Epithelial cell of esophagus (primary cell): ENCODE measurements around the gene THSD7B.

Experiments used
- DNase-seq: peaks from one replicate; pipeline ENCODE4 v3.0.0; 2010; ENCODE audit warnings: low read depth
- H3K4me3 ChIP-seq: 2 replicates; pipeline ENCODE4 v1.5.1; 2011; ENCODE audit warnings: mild to moderate bottlenecking, low read length, control low read depth
- CTCF ChIP-seq: IDR thresholded peaks from 2 replicates; pipeline ENCODE4 v1.5.1; 2011; ENCODE audit warnings: low read depth, mild to moderate bottlenecking, low read length, control low read depth, inconsistent platforms; ENCODE audit not compliant: insufficient read depth; ENCODE audit errors: missing control alignments

Gene THSD7B

DNA sequence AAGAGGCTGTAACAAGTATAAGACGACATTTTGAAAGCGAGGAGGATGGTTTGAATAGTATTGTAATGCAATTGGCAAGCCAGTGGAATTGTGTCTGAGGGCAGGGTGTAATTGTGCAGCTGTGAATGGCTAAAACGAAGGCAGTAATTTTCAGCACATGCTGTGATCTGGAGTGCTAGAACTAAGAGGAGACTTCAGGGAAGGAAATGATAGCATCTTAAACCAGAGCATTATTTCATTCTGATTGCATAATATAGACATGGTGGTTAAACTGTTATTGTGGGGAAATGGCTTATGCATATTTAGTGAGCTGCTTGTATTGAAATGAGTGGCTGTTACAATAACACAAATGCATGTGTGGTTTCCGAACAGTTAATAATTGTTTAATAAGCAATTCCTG, 36.3 kb downstream of the THSD7B start:
- TF ChIP-seq CTCF, result no peak
- no peak for DNase-seq
- no peak overlapping the region for H3K4me3 ChIP-seq

- TF ChIP-seq CTCF, result no peak
- no peak for DNase-seq
- no peak overlapping the region for H3K4me3 ChIP-seq
These were observed 44.7 kb downstream of the THSD7B start for GRCh38 chr2:136809998-136810397.

- DNase-seq, result no peak
- TF ChIP-seq CTCF, result no peak
- H3K4me3 ChIP-seq, result no peak overlapping the region
These were observed 53.5 kb downstream of the THSD7B start for GRCh38 chr2:136818839-136819238.

DNA sequence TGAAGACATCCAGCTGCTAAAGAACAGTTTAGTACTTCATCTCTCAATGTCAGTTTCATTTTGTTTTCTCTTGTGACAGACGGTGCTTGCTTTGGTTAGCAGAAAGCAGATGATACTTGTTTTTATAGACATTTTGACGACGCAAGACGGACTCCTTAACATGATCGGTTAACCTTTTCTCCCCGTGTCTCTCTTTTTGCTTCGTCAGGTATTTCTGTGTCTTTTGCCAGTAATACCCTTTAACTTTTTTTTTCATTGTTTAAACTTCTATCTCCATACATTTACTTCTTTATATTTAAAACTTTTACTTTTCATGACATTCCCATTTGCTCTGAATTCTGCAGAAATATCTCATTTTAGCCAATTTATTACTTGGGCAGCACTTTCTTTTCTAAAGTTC, 57.9 kb downstream of the THSD7B start:
- DNase-seq, result no peak
- no peak for TF ChIP-seq CTCF
- H3K4me3 ChIP-seq, result no peak overlapping the region

DNA sequence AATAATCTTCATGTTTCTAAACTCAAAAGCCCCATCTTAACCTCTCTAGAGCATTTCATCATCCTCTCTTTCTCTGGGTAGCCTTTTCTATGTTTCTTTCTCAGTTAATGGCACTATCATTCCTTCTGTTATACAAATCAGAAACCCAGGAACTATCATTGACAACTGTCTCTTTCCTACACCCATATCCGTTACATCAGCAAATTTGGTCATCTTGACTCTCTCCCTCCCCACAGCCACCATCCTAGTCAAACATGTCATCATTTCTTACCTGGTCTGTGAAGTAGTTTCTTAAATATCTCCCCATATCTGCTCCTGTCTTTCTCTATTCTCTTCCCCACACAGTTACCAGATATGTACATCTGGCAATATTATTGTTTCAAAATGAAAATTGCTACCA, 62.8 kb downstream of the THSD7B start:
- no peak for TF ChIP-seq CTCF
- DNase-seq, result no peak
- H3K4me3 ChIP-seq, result no peak overlapping the region

DNA sequence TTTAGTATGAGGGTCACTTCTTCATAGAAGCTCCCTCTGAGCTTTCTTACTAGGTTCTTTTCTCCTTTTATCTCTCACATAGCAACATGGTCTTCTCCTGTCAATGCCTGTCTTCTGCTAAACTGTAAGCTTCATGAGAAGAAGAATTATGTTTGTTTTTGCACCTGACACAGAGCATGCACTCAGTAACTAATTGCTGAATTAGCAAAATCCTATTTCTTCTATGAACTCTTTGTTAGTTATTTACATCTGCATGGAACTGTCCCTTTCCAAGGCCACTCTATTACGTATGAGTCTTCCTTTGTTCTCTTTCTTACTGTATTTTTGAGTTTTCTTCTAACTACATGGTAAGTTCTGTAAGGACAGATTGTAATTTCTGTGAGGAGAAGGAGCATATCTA, 63.4 kb downstream of the THSD7B start:
- no peak for DNase-seq
- H3K4me3 ChIP-seq, result no peak overlapping the region
- TF ChIP-seq CTCF, result no peak

- no peak overlapping the region for H3K4me3 ChIP-seq
- TF ChIP-seq CTCF, result no peak
- DNase-seq, result no peak
These were observed 79.2 kb downstream of the THSD7B start for GRCh38 chr2:136844546-136844945.
